ENCODE results near the gene ZNF669. TPM values are rescaled to one million over a fixed set of nuclear protein-coding genes. Genes with fewer than 3 reads are reported as not detected.
"Not testable (repeated sequence)": the region's sequence is repeated elsewhere in the genome, so short reads cannot be mapped to it uniquely, and the experiment has no call there.

Gene ZNF669
- polyA plus RNA-seq = 1 to 10 TPM; 3.6 to 6.8 (median 5.2) TPM
- long read RNA-seq, donor 1 = 0 reads
- long read RNA-seq, donor 2 = 0 reads
- long read RNA-seq, donor 3, partial matches to known transcripts = 0 of 1 reads
- long read RNA-seq, donor 3, other reads (novel, unspliced or antisense) = 0 of 1 reads
- long read RNA-seq, donor 4 = 0 reads
- long read RNA-seq, donor 5, partial matches to known transcripts = 0 of 1 reads
- long read RNA-seq, donor 5, other reads (novel, unspliced or antisense) = 0 of 1 reads
- long read RNA-seq, donor 6, transcript ZNF669-204 (4 exons, 1,718 nt) = major isoform, 7 of 7 reads
- long read RNA-seq, donor 6, partial matches to known transcripts = 0 of 7 reads
- long read RNA-seq, donor 6, other reads (novel, unspliced or antisense) = 0 of 7 reads
- long read RNA-seq, donor 7 = 0 reads
- long read RNA-seq, donor 8 = 0 reads
- long read RNA-seq, donor 9, partial matches to known transcripts = 0 of 3 reads
- long read RNA-seq, donor 9, other reads (novel, unspliced or antisense) = 0 of 3 reads
- long read RNA-seq, donor 10, partial matches to known transcripts = 0 of 2 reads
- long read RNA-seq, donor 10, other reads (novel, unspliced or antisense) = 0 of 2 reads

GRCh38 chr1:247103859-247104591 is at the start of gene ZNF669:
ZNF669 (minus strand) TSS chr1:247104356; CDS start chr1:247104199, 157 bp downstream.
- H3K4me1 ChIP-seq (ENCODE audit: control insufficient read depth in 3 of 3, insufficient read depth in 2 of 3, low read depth in 1 of 3, low read length in 2 of 3) = no peaks in the 10 kb centered on the region
- peak within 1 kb of the TSS; percentile 42 to 98 (median 93) for H3K27ac ChIP-seq (ENCODE audit: low read depth in 1 of 3, low read length in 2 of 3)
- peak; percentile 97 for DNase-seq
- H3K9me3 ChIP-seq (ENCODE audit: control insufficient read depth in 2 of 2, insufficient read depth in 1 of 2, low read depth in 1 of 2, low read length in 1 of 2) = peaks cover 0 to 22% of the 10 kb centered on the region in 2 donors
- peaks cover 0 to 7% (median 2%) of the 10 kb centered on the region in 3 donors for H3K27me3 ChIP-seq (ENCODE audit: control insufficient read depth in 3 of 3, insufficient read depth in 3 of 3, low read length in 3 of 3)
- 0 to 1% (median 0%) methylated on average over 54 to 58 of the region's 58 CpGs for WGBS, 3 donors
- FAIRE-seq = no peak
- peak within 1 kb of the TSS; percentile 59 to 98 (median 90) for H3K4me3 ChIP-seq (ENCODE audit: low read depth in 1 of 3, low read length in 3 of 3)
- H3K36me3 ChIP-seq (ENCODE audit: control insufficient read depth in 3 of 3, insufficient read depth in 2 of 3, low read depth in 1 of 3, low read length in 3 of 3) = peaks cover 8 to 19% (median 12%) of the 10 kb centered on the region in 3 donors

GRCh38 chr1:247147781-247148180 is 43.6 kb upstream of the ZNF669 start:
- no peaks in the 10 kb centered on the region for H3K27me3 ChIP-seq (ENCODE audit: control insufficient read depth in 3 of 3, insufficient read depth in 3 of 3, low read length in 3 of 3)

GRCh38 chr1:247147120-247147519 is 43.0 kb upstream of the ZNF669 start:
- peaks cover 5 to 68% of the 10 kb centered on the region in 2 donors for H3K9me3 ChIP-seq (ENCODE audit: control insufficient read depth in 2 of 2, insufficient read depth in 1 of 2, low read depth in 1 of 2, low read length in 1 of 2)
- H3K4me1 ChIP-seq (ENCODE audit: control insufficient read depth in 3 of 3, insufficient read depth in 2 of 3, low read depth in 1 of 3, low read length in 2 of 3); H3K27me3 ChIP-seq (ENCODE audit: control insufficient read depth in 3 of 3, insufficient read depth in 3 of 3, low read length in 3 of 3); DNase-seq; FAIRE-seq; H3K27ac ChIP-seq (ENCODE audit: low read depth in 1 of 3, low read length in 2 of 3); H3K4me3 ChIP-seq (ENCODE audit: low read depth in 1 of 3, low read length in 3 of 3): not testable (repeated sequence)
- peaks cover 2 to 20% (median 6%) of the 10 kb centered on the region in 3 donors for H3K36me3 ChIP-seq (ENCODE audit: control insufficient read depth in 3 of 3, insufficient read depth in 2 of 3, low read depth in 1 of 3, low read length in 3 of 3)
- WGBS, 3 donors = 96 to 97% (median 97%) methylated on average over 10 of the region's 10 CpGs

More at GRCh38 chr1:247147781-247148180, 43.6 kb upstream of the ZNF669 start:
- Histone ChIP-seq H3K9me3 (ENCODE audit: control insufficient read depth in 2 of 2, insufficient read depth in 1 of 2, low read depth in 1 of 2, low read length in 1 of 2) (peaks cover 5 to 68% of the 10 kb centered on the region in 2 donors), H3K4me3 (ENCODE audit: low read depth in 1 of 3, low read length in 3 of 3) (no peak overlapping the region), H3K36me3 (ENCODE audit: control insufficient read depth in 3 of 3, insufficient read depth in 2 of 3, low read depth in 1 of 3, low read length in 3 of 3) (peaks cover 4 to 20% (median 6%) of the 10 kb centered on the region in 3 donors), H3K27ac (ENCODE audit: low read depth in 1 of 3, low read length in 2 of 3) (no peak overlapping the region), H3K4me1 (ENCODE audit: control insufficient read depth in 3 of 3, insufficient read depth in 2 of 3, low read depth in 1 of 3, low read length in 2 of 3) (no peaks in the 10 kb centered on the region)
- DNase-seq (no peak), FAIRE-seq (no peak)
- 88 to 98% (median 91%) methylated on average over 2 of the region's 2 CpGs for WGBS, 3 donors

GRCh38 chr1:247146671-247147070 is 42.5 kb upstream of the ZNF669 start:
- Histone ChIP-seq H3K9me3 (ENCODE audit: control insufficient read depth in 2 of 2, insufficient read depth in 1 of 2, low read depth in 1 of 2, low read length in 1 of 2) (peaks cover 5 to 73% of the 10 kb centered on the region in 2 donors), H3K4me1 (ENCODE audit: control insufficient read depth in 3 of 3, insufficient read depth in 2 of 3, low read depth in 1 of 3, low read length in 2 of 3) (no peaks in the 10 kb centered on the region), H3K4me3 (ENCODE audit: low read depth in 1 of 3, low read length in 3 of 3) (no peak overlapping the region), H3K36me3 (ENCODE audit: control insufficient read depth in 3 of 3, insufficient read depth in 2 of 3, low read depth in 1 of 3, low read length in 3 of 3) (peaks cover 5 to 20% (median 6%) of the 10 kb centered on the region in 3 donors), H3K27ac (ENCODE audit: low read depth in 1 of 3, low read length in 2 of 3) (no peak overlapping the region), H3K27me3 (ENCODE audit: control insufficient read depth in 3 of 3, insufficient read depth in 3 of 3, low read length in 3 of 3) (no peaks in the 10 kb centered on the region)
- DNase-seq = no peak
- WGBS, 3 donors = 96 to 99% (median 99%) methylated on average over 3 of the region's 3 CpGs
- FAIRE-seq = no peak

GRCh38 chr1:247145279-247145678 is 41.1 kb upstream of the ZNF669 start:
- peaks cover 8 to 84% of the 10 kb centered on the region in 2 donors for H3K9me3 ChIP-seq (ENCODE audit: control insufficient read depth in 2 of 2, insufficient read depth in 1 of 2, low read depth in 1 of 2, low read length in 1 of 2)
- peaks cover 6 to 20% (median 6%) of the 10 kb centered on the region in 3 donors for H3K36me3 ChIP-seq (ENCODE audit: control insufficient read depth in 3 of 3, insufficient read depth in 2 of 3, low read depth in 1 of 3, low read length in 3 of 3)
- no peaks in the 10 kb centered on the region for H3K4me1 ChIP-seq (ENCODE audit: control insufficient read depth in 3 of 3, insufficient read depth in 2 of 3, low read depth in 1 of 3, low read length in 2 of 3)
- DNase-seq (no peak), FAIRE-seq (no peak)
- no peak overlapping the region for H3K27ac ChIP-seq (ENCODE audit: low read depth in 1 of 3, low read length in 2 of 3)
- no peaks in the 10 kb centered on the region for H3K27me3 ChIP-seq (ENCODE audit: control insufficient read depth in 3 of 3, insufficient read depth in 3 of 3, low read length in 3 of 3)
- H3K4me3 ChIP-seq (ENCODE audit: low read depth in 1 of 3, low read length in 3 of 3) = no peak overlapping the region
- 92 to 99% (median 97%) methylated on average over 6 of the region's 6 CpGs for WGBS, 3 donors

GRCh38 chr1:247139557-247139956 is 35.4 kb upstream of the ZNF669 start:
- H3K27ac ChIP-seq (ENCODE audit: low read depth in 1 of 3, low read length in 2 of 3); H3K27me3 ChIP-seq (ENCODE audit: control insufficient read depth in 3 of 3, insufficient read depth in 3 of 3, low read length in 3 of 3); FAIRE-seq; H3K36me3 ChIP-seq (ENCODE audit: control insufficient read depth in 3 of 3, insufficient read depth in 2 of 3, low read depth in 1 of 3, low read length in 3 of 3); H3K4me3 ChIP-seq (ENCODE audit: low read depth in 1 of 3, low read length in 3 of 3); DNase-seq; H3K4me1 ChIP-seq (ENCODE audit: control insufficient read depth in 3 of 3, insufficient read depth in 2 of 3, low read depth in 1 of 3, low read length in 2 of 3): not testable (repeated sequence)
- peaks cover 3 to 57% of the 10 kb centered on the region in 2 donors for H3K9me3 ChIP-seq (ENCODE audit: control insufficient read depth in 2 of 2, insufficient read depth in 1 of 2, low read depth in 1 of 2, low read length in 1 of 2)

GRCh38 chr1:247131236-247131635 is 27.1 kb upstream of the ZNF669 start:
- no peak for FAIRE-seq
- H3K9me3 ChIP-seq (ENCODE audit: control insufficient read depth in 2 of 2, insufficient read depth in 1 of 2, low read depth in 1 of 2, low read length in 1 of 2) = peaks cover 2 to 40% of the 10 kb centered on the region in 2 donors
- WGBS, 3 donors = 95 to 97% (median 96%) methylated on average over 10 of the region's 10 CpGs
- DNase-seq = no peak
- H3K4me1 ChIP-seq (ENCODE audit: control insufficient read depth in 3 of 3, insufficient read depth in 2 of 3, low read depth in 1 of 3, low read length in 2 of 3) = no peaks in the 10 kb centered on the region
- H3K27me3 ChIP-seq (ENCODE audit: control insufficient read depth in 3 of 3, insufficient read depth in 3 of 3, low read length in 3 of 3) = no peaks in the 10 kb centered on the region
- no peak overlapping the region for H3K27ac ChIP-seq (ENCODE audit: low read depth in 1 of 3, low read length in 2 of 3)
- H3K36me3 ChIP-seq (ENCODE audit: control insufficient read depth in 3 of 3, insufficient read depth in 2 of 3, low read depth in 1 of 3, low read length in 3 of 3) = peaks cover 0 to 12% (median 2%) of the 10 kb centered on the region in 3 donors
- H3K4me3 ChIP-seq (ENCODE audit: low read depth in 1 of 3, low read length in 3 of 3) = no peak overlapping the region
